Fibroblast of pulmonary artery (primary cell): ENCODE measurements around the gene PARP3.

ENCODE experiments used
- DNase-seq: peaks from one replicate; pipeline ENCODE4 v3.0.0-alpha.2; 2010; ENCODE audit warnings: low read depth
- H3K4me3 ChIP-seq: replicated peaks from 2 replicates; pipeline ENCODE4 v1.5.1; 2011; ENCODE audit warnings: low read depth, mild to moderate bottlenecking, control low read depth, low read length, moderate library complexity
- TF ChIP-seq, protein P1 (sequence below): IDR thresholded peaks from 2 replicates; pipeline ENCODE4 v1.5.1; 2011; ENCODE audit warnings: mild to moderate bottlenecking, control low read depth, low read length, inconsistent platforms; ENCODE audit errors: missing control alignments

Gene PARP3

DNA sequence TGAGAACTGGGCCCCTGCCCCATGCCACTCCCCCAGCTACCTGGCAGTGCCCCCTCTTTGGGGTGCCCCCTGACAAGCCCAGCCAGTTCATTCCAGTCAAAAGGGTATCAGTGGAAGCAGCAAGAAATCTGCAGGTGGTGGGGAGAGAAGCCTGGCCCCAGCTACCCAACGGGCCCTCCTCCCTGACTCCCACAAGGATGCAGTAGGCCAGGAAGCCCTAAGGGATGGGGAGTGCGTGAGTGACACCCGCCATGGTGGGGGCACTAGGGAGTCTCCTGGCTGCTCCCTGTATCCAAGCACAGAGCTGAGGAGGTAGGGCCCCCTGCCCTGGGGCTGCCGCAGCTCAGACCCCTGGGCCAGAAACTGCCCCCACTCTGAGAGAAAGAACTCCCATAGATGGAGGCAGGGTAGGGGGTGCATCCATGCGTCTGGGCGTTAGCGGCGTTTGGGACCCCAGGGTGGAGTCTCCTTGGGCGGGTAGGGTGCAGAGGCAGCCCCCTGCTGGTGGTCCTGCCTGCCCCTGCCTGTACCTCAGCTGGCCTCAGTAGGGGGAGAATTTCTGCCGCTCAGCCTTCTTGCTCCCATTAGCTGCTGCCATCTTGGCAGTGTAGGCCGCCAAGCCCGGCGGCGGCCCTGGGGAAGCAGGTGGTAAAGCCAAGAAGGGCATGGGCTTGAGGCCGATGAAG, 15.5 kb downstream of the PARP3 start:
- DNase-seq = no peak
- TF ChIP-seq, protein P1, sequence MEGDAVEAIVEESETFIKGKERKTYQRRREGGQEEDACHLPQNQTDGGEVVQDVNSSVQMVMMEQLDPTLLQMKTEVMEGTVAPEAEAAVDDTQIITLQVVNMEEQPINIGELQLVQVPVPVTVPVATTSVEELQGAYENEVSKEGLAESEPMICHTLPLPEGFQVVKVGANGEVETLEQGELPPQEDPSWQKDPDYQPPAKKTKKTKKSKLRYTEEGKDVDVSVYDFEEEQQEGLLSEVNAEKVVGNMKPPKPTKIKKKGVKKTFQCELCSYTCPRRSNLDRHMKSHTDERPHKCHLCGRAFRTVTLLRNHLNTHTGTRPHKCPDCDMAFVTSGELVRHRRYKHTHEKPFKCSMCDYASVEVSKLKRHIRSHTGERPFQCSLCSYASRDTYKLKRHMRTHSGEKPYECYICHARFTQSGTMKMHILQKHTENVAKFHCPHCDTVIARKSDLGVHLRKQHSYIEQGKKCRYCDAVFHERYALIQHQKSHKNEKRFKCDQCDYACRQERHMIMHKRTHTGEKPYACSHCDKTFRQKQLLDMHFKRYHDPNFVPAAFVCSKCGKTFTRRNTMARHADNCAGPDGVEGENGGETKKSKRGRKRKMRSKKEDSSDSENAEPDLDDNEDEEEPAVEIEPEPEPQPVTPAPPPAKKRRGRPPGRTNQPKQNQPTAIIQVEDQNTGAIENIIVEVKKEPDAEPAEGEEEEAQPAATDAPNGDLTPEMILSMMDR = no peak
- H3K4me3 ChIP-seq = no peak overlapping the region

DNA sequence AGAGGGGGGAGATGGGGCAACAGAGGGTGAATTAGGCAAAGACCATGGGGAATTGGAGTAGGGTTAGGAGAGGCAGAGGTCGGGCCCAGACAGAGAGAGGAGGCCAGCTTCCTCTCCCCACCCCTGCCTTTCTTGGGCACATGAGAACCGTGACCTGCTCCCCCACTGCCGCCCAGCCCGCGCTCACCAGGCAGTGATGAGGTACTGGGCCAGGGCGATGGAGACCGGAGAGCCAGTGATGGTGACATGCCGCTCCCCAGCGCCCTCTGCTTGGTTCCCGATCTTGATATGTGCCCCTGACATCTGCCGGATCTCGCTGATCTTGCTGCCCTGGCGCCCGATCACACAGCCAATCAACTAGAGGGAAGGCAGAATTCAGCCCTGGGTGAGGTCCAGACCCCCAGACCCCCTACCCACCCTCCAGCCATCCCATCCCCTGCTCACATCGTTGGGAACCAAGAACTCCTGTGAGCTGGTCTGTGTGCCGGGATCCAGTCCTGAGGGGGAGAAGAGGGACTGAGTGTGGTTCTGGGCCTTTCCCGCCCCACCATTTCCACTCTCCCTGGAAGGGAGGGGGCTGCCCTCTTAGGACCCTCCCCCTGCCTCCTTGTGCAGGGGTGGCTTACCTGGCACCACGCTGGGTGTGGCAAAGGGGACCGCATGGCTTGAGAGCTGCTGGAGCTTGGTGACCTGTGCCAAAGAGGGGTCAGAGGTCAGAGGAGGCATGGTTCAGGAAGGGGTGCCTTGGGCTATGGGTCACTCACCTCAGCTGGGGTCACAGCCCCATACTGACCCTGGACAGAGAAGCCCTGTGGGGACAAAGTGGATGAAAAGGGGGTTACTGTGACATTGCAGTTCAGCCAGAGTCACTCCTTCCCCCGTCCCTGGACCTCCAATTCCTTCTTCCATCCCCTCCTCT, 16.7 kb downstream of the PARP3 start:
- TF ChIP-seq, protein P1 = no peak
- DNase-seq = no peak
- no peak overlapping the region for H3K4me3 ChIP-seq

DNA sequence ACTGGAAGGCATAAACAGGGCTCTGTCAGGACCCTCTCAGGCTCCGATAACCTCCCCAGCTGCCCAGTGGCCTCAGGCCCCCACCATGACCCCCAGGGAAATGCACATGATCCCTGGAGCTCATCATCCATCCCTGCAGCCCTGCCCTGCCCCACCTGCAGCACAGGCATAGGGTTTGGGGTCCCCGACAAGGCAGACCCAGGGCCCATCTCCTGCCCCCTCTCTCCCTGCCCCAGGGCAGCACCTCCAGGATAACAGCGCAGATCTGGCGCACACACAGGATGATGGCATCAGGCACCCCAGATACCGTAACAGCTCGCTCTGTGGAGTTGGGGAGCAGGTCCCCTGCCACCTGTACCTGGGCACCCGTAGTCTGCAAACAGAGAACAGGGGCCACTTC, 17.5 kb downstream of the PARP3 start:
- no peak overlapping the region for H3K4me3 ChIP-seq

DNA sequence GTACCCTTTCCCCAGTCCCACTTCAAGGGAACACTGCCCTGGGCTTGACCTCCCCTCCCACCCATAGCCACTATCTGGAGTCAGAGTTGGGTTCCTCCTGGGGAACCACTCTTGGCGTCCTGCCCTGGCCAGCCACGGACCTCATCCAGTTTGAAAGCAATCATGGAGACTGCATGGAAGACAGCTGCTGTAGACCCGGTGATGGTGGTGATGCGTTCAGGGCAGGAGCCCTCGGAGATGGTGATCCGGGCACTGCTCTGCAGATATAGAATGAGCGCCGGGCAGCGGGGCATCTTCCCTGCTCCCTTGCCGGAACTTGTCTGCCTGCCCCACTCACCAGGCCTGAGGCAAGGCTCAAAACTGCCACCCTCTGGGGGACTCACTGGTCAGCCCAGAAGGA, 18.2 kb downstream of the PARP3 start:
- TF ChIP-seq, protein P1 = no peak
- DNase-seq = no peak
- H3K4me3 ChIP-seq = no peak overlapping the region

More for the DNA sequence above, 17.5 kb downstream of the PARP3 start:
- no peak for DNase-seq
- TF ChIP-seq, protein P1 = no peak

DNA sequence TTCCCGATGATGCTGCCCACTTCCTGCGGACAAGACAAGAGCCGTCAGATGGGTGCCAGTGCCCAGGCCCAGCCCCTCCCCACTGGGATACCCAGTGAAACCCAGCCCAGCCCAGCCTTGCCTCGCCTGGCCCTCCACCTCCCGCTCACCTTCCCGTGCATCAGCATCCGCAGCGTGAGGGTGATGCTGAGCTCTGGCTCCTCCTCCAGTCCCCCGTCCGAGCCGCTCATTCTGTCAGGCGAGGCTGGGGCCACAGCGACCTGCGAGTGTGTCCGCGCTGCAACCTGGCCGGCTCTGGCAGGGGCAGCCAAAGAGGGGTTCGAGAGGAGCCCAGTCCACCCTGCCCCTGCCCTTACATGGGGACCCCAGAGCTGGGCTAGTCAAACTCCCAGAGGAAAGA, 18.8 kb downstream of the PARP3 start:
- H3K4me3 ChIP-seq = no peak overlapping the region
- TF ChIP-seq, protein P1 = no peak
- DNase-seq = no peak

- DNase-seq = no peak
These were observed 19.7 kb downstream of the PARP3 start for GRCh38 chr3:51961602-51962569.

More at GRCh38 chr3:51961602-51962569, 19.7 kb downstream of the PARP3 start:
- no peak overlapping the region for H3K4me3 ChIP-seq
- TF ChIP-seq, protein P1 = no peak
